NCI-H1417 treated with DMSO at 0.1 percent for 48 hours (cell line): ENCODE measurements around the gene ERFE.
"Not testable (repeated sequence)": the region's sequence is repeated elsewhere in the genome, so short reads cannot be mapped to it uniquely, and the experiment has no call there.

Experiments
- DNase-seq: peaks from one replicate; lab custom pipeline; 2025; lab: John Stamatoyannopoulos, UW

The ERFE gene

DNA sequence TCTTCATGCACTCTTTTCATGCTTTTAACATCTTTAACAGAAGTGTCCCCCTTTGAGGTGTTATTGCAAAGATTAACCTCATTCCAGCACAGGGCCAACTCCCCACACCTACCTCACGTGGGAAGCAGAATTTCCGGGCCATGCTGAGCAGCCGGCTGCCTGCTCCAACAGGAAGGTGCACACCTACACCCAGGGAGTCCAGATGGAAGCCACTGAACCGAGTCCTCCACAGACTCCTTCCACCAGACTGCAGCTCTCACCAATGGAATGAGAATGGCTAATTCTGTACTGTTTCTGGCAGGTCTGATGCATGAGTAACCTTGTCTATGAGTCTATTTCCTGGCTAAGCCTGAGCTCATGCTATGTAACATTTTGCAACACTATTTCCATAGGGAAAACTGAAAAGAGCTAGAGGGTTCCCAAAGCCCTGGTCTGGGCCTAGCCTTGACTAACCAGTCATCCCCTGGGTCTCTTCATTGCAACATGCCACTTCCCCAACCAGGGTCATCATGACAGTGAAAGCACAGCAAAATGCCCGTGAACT is 11.0 kb downstream of the ERFE start:
- no peak for DNase-seq

DNA sequence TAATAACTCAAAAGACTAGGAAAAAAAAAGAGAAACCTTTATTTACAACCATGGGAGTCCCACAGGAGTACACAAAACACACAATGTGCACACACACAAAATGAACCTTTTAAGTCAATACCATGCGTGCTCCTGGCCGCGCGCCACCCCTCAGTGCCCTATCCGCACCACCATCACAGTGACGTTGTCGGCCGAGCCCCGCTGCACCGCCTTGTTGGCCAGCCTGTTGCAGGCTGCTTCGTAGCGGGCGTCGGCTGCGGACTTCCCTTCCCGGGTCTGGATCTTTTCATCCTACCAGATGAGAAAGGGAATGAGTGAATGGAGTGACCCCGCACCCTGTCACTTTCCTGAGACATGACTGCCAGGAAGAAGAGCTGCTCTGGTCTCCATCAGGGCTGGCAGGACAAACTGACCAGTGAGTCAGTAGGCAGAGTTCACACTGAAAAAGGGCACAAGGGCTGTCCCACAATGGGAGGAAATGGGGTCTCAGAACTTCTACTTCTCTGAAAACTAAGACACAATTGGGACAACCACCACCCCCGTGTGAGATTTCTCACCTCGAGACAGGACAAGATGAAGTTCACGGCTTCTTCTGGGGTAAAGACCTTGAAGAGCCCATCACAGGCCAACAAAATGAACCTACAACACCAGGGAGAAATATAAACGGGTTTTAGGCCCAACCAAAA is 11.8 kb downstream of the ERFE start:
- DNase-seq: no peak

DNA sequence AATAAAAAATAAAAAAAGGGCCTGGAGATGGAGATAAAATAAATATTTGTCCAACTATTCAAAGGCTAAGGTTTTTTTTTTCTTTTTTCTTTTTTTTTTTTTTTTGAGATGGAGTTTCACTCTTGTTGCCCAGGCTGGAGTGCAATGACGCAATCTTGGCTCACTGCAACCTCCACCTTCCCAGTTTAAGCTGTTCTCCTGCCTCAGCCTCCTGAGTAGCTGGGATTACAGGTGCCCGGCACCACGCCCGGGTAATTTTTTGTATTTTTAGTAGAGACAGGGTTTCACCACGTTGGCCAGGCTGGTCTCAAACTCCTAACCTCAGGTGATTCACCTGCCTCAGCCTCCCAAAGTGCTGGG is 12.3 kb downstream of the ERFE start:
- DNase-seq: not testable (repeated sequence)

DNA sequence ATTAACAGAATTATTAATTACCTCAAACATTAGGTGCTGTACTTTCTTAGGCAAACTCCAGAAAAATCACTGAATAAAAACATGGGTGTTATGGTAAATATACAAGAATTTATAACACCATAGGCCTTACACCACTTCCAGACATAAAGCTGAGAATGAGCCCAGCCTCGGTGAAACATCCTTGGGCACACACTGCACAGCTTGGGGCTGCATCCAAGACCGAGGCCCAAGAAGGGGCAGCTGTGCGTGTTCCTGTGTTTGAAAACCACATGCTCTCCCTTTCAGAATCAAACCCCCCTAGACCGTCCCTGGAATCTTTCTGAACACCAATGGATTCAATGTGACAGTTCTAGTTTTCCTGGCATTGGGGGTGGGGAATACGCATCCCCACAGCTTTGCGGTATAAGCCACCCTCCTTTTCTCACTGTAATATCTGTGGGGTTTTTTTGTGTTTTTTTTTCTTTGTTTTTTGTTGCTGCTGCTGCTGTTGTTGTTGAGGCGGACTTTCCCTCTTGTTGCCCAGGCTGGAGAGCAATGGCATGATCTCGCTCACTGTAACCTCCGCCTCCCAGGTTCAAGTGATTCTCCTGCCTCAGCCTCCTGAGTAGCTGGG is 12.9 kb downstream of the ERFE start:
- no peak for DNase-seq

DNA sequence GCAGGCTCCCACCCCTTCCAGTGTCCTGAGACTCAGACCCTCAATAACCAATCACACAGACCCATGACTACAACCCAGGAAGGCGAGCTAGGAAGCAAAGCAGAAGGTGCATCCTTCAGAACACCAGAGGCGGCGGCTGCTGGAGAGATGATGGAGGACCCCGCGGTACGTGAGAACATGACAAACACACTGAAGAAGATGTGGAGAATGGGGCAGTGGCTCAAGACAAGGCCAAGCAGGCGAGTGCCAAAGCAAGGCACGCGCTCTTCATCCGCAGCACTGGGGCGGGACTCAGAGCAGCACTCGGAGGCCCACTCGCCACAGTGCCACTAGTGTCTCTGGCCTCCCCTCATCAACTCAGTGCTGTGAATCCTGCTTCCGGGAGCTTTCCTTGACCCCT is 13.7 kb downstream of the ERFE start:
- no peak for DNase-seq

DNA sequence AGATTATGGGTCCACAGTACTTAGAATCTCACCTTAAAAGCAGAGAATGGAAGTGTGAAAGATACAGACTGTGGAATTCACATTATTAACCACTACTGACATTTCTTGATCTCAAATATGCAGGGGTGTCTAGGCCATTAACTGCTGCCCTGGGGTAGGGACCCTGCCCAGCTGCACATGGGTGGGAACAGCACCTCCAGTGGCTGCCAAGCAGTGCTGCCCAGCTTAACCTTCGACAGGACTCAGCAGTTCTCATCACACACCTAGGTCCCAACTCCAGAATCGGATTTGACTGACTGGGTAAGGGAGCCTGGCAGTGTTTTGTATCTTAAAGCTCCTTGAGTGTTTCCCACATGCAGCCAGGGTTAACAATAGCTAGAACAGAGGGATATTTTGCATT is 14.9 kb downstream of the ERFE start:
- DNase-seq: no peak

DNA sequence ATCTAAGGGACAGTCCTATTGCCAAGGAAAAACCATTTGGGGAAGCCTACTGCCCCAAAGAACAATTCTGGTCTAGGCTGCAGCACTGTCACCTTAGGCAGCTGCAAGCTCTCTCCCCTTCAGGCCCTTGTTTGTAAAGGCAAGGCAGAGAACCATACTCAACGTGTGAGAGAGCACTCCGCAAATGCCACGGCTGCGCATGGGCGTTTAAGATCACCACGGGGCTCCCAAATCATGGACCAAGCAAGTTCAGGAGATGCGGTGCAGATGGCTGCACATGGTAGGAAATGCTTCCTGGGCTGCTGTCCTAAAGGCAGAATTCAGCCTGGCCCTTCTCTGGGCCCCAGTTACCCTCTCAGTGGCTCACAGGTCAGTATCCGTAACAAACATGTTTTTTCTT is 15.5 kb downstream of the ERFE start:
- DNase-seq: no peak

DNA sequence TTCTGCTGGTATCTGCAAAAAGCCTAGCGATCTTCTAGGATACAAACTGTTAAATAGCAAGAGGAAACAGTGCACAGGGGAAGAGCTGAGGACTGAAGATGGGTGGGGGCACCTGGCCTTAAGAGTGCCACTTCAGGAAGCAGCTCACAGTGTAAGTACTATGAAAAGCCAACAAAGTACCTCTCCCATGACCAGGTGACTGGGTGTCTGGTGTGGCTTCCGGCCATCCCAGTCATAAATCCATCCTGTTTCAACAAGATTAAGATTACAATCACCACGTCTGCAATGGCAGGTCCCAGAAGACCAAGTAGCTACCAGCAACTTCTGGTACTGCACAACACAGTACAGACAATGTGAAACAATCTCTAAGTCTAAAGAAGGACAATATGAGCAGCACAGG is 15.9 kb downstream of the ERFE start:
- DNase-seq: no peak

DNA sequence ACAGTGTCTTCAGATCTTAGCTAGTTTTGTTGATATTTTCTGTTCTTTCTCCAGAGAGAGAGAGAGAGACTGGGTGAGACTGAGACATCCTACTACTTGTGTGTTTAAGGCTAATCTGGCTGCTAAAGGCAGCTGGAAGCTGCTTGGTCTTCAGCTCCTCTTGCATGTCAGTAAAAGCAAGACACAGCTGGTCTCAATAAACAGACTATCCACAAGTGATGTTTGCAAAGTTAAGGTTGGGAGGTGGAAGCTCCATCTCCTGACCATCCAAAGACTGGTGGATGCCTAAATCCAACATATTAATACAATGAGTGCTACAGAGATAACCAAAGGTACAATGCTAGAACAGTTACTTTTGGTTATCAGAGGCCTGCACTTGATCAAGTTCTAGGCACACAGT is 17.8 kb downstream of the ERFE start:
- no peak for DNase-seq

DNA sequence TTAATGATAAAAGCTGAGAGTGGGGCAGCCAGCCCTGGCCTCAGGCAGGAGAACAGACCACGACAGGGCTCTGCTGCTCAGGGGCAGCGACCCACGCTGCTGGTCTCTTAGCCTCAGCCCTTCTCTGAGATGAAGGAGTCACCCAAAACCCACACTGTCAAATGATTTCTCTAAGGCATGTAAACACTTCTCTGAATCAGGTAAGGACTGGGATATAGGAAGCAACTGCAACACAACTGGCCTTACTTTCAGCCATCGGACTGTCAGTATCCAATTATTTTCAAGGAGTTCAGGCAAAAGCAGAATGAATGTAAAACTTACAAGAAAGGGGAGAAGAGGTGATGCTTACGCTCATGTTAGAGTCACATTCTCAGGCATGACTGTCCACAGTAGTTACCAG is 21.8 kb downstream of the ERFE start:
- no peak for DNase-seq

DNA sequence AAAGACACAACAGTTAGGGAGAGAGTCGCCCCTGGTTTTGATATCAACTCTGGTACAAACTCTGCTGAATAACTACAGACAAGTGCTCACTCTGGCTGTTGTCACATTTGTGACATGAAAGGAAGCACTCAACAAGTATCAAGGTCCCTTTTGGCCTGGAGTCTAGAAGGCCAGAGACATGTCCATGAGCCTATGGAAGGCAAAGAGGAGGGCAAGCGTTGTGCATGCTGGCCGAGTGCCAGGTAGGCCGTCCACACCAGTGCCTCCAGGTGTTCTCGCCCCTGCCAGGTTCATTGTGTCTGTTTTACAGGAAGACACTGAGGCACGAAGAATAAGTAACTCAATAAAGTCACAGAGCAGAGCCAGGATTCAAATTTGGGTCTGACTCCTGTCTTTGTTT is 23.6 kb downstream of the ERFE start:
- DNase-seq: no peak

DNA sequence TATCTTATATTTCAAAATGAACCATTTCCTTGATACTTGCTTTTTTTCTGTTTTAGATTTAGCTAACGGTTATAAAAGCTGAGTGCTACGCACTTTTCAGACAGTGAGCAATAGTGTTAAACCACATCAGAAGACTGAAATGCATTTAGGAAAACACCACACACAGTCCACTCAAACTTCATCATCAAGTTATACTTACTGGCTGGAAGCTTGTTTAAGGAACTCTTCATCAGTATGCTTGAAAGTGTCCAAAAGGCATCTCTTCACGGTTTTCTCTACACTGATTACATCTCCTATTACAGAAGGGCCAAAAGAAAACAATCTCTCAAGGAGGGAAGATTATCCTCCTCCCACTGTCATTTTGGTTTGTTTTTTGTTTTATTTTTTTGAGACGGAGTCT is 25.1 kb downstream of the ERFE start:
- DNase-seq: no peak

DNA sequence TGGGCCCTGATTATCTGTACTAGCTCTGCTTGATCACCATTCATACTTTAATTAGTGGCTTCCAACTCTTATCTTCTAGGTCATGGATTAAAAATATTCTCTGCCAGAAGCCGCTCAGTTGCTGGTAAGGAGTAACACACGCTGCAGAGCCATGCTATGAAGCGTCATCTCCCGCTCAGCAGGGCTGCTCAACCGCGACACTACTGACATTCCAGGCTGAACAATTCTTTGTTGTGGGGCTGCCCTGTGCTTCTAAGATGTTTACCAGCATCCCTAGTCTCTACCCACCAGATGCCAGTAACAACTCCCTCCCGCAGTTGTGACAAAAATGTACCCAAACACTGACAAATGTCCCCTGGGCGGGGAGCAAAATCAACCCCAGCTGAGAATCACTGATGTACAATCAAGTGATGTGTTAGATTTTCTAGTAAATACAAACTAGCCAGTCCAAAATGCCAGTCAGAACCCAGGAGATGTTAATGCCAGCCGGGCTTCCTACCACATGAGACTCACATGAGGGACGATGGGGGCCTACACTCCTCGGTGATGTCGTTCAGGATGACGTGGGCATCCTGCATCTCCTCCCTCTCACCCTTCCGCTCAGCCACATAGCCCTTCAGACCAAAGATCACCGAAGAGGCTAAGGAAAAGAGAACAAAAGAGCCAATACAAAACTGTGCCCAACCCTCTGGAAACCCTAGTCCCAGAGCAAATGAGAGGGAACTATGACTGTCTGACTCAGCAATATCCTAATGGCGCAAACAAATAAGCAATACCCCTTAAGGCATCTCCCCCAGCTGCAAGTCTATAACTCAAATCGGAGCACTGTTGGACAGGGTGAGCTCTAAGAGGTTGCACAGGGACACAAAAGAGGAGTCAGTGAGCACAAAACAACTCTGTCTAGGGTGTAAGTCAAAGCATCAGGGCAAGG is 29.1 kb downstream of the ERFE start:
- DNase-seq: no peak

DNA sequence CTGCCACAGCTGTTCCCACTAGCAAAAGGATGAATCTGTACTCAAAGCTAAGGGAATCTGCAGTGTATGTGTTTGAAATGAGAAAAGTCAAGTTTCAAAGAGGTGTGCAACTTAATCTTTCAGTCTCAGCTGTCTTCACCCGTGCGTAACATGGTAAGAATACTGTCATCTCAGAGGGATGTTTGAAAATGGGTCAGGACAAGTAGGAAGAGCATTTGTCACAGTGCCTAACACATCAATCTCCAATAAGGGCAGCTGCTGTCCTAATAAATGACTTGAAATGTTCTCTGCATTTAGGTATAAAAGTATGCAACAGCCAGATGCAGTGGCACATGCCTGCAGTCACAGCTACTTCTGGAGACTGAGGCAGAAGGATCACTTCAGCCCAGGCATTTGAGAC is 31.7 kb downstream of the ERFE start:
- DNase-seq: no peak

DNA sequence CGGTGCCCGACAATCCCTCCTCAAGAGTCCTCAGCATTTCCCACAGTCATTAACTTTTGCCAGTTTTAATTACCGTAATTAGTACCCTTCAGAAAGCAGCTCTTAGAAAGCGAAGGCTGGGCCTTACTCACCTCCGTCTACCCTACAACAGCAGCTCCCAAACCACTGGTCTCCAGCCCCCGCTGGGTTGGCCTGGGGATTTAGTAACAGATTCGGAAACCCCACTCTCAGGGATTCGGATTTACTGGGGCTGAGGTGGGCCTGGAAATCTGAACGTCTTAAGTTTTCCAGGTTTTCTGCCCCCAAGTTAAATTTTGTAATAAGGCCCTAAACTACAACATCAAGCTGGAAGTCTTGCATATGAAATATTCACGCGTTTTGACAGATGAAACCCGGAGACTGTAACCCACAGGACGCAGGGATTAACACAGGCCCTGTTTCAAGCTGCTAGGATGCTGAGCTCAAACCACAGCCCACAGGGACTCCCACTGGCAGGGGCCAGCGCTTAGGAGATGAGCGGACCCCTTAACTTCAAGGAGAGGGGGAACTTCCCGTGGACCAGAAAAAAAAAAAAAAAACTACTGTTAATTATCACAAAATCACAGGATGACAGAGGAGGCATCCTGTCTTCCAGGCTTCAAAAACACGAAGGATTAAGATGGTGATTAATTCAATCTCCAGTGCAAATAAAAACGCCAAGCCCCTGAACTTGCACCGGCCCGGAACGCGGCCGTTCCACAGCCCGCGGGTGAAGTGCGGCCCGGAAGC is 43.7 kb downstream of the ERFE start:
- DNase-seq: no peak

DNA sequence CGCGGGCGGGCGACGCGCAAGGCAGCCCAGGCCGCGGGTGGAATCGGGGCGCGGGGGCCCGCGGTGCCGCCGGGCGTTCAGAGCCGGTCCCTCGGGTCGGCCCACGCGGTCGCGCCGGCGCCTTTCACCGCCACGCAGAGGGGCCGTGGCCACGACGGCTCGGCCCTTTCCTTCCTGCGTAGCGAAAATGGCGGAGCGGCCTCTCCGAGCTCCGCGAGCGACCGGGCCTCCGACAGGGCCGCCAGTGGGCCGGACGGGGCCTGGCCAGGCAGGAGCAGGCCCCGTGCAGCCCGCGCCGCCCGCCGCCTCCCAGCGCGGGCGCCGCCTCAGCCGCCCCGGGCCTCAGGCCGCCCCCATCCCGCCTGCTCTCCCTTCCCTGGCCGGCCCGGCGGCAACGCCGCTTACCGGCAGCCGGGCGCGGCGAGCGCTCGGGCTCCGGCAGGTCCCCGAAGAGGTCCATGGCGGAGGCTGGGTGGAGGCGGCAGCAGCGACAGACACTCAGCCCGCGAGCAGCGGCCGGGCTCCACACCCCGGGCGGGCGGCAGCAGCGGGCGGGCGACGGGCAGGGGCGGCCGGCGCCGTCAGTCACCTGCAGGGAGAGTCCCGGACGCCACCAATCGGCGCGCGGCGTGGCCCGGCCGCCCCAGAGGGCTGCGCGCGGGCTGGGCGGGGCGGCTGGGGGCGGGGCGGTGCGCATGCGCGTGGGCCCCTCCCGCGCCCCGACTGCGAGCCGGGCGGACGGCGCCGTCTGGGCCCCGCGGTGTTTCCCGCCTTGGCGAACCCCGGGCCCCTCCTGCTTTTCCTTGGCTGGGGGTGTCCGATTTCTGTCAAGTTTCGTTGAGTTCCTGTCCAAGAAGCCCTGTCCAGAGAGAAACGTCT is 44.6 kb downstream of the ERFE start, which contains the start of gene ILKAP:
TSS of gene ILKAP (minus strand) at position 602 of the 879 bp plus-strand sequence. CDS start at position 460, 142 bp downstream.
- DNase-seq: peak; percentile 30

DNA sequence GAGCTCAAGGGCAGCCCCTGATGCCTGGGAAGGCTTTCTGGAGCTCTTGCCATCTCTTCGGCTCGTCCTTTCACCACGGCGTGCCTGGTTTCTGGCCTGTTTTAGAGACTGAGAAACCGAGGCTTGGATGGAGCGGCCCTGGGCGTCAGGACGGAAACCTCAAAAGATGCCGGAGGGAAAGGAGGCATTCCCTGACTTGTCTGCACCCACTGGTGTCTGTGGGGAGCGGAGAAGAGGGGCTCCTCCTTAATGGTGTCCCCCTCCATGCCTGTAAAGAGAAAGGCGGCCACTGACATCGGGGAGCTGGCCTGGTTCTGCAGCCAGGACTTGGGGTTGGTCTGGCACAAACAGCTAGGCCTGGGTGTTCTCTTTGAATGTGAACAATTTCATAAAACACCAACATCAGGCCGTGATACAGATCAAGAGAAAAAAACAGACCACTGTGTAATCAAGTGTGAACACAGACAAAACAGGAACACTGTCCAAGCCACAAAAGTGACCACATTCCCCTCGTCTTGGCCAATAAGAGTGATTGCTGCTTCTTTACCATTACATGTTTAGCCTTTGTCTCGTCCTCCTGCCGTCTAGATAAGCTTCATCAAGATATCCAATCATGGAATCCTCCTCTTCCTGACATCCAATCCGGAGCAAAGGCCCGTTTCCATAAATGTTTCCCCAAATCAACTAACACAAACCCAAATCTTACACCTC is 45.4 kb downstream of the ERFE start:
- no peak for DNase-seq

DNA sequence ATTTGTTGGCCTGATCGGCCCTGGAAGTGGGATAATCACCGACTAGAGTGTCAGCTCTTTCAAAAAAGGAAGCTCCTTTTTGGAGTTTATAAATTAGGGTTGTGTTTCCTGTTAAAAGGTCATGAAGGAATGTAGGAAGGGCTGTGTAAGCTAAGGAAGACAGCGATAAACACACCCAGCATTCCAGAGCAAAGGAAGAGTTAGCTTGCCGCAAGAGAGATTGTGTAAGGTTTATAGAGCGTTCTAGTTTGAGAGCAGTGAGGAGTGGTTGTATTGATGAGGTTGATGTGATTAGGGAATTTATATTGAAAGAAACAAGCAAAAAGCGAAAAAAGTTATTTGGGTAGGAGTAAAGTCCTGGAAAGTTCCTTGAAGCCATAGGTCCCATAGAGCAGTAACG is 48.2 kb downstream of the ERFE start:
- no peak for DNase-seq

DNA sequence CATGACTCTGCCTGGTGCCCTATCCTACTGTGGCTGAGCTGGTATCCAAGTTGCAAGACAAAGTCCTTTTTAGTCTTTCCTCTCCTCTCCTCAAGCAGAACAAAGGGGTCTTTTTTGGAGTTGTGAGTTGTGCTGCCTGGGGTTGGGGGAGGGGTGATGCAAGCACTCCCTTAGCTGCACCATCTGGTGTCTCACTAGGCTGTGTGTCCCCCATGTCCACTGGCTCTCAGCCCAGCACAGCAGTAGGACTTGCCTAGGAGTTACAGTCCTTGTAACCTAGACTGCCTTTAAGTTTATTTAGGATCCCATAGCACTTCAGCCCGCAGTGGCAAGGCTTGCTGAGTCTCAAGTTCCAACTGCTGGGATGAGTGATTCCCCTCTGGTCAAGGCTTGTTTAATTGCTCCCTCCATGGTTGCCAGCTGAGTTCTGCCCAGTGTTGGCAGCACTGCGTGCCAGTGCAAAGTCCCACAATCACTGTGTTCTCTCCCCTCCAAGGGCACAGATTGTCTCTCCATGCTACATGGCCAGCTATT is 57.9 kb downstream of the ERFE start:
- DNase-seq: no peak
